PFSK-1 (cell line): Measurements from ENCODE around the gene TBR1.

ENCODE experiments used
- POLR2AphosphoS5 ChIP-seq: IDR thresholded peaks from 2 replicates; pipeline ENCODE4 v1.6.1; 2012; ENCODE audit warnings: low read depth, mild to moderate bottlenecking, control low read depth, low read length, moderate library complexity
- SIN3A ChIP-seq: IDR thresholded peaks from 2 replicates; pipeline ENCODE4 v1.6.1; 2012; ENCODE audit warnings: mild to moderate bottlenecking, low read length, moderate library complexity, borderline replicate concordance; ENCODE audit not compliant: insufficient read depth
- TAF1 ChIP-seq: IDR thresholded peaks from 2 replicates; pipeline ENCODE4 v1.6.1; 2012; ENCODE audit warnings: low read length, control low read depth, borderline replicate concordance; ENCODE audit not compliant: insufficient read depth
- TF ChIP-seq, protein P1 (sequence below), 2 experiments: IDR thresholded peaks; 2 replicates each; pipeline versions ENCODE4 v1.6.1 to v1.8.0; 2011 to 2012; ENCODE audit warnings: low read depth in 2 of 2, low read length in 2 of 2, control low read depth in 1 of 2, inconsistent platforms in 1 of 2, mild to moderate bottlenecking in 1 of 2, moderate library complexity in 1 of 2; ENCODE audit not compliant: insufficient read depth in 1 of 2

DNA sequence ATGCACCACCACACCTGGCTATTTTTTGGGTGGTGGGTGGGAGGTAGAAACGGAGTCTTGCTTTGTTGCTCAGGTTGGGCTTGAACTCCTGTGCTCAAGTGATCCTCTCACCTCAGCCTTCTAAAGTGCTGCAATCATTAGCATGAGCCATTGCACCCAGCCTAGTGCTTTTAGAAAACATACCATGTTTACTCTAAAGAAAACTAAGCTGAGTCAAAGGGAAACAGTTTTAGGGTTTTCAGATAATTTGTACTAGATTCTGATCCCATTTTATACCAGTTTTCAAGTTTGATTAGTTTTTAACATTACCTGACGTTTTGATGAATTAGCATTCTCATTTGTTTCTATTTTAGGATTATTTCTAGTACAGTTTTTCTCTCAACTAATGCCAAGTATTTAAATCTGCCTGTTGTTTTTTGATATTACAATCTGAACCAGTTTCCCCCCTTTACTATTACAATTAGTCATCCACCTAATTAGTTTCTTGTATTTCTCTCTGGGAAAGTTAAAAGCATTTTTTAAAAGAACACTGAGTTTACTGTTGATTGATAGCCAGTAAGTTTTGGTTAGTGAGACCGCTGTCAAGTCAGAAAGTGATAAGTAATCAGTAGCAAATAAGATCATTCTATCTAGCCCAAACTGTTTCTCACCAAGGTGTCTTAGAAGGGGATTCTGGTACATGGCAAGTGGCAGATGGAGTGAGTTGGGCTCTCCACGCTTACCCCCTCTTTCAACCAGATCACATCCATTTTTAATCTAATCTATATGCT is 24.2 kb upstream of the TBR1 start:
- TF ChIP-seq TAF1 (no peak), SIN3A (no peak), POLR2AphosphoS5 (no peak)
- TF ChIP-seq, protein P1, sequence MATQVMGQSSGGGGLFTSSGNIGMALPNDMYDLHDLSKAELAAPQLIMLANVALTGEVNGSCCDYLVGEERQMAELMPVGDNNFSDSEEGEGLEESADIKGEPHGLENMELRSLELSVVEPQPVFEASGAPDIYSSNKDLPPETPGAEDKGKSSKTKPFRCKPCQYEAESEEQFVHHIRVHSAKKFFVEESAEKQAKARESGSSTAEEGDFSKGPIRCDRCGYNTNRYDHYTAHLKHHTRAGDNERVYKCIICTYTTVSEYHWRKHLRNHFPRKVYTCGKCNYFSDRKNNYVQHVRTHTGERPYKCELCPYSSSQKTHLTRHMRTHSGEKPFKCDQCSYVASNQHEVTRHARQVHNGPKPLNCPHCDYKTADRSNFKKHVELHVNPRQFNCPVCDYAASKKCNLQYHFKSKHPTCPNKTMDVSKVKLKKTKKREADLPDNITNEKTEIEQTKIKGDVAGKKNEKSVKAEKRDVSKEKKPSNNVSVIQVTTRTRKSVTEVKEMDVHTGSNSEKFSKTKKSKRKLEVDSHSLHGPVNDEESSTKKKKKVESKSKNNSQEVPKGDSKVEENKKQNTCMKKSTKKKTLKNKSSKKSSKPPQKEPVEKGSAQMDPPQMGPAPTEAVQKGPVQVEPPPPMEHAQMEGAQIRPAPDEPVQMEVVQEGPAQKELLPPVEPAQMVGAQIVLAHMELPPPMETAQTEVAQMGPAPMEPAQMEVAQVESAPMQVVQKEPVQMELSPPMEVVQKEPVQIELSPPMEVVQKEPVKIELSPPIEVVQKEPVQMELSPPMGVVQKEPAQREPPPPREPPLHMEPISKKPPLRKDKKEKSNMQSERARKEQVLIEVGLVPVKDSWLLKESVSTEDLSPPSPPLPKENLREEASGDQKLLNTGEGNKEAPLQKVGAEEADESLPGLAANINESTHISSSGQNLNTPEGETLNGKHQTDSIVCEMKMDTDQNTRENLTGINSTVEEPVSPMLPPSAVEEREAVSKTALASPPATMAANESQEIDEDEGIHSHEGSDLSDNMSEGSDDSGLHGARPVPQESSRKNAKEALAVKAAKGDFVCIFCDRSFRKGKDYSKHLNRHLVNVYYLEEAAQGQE (IDR thresholded peaks at IDR 0.05; ENCODE audit: insufficient read depth in 1 of 2, low read depth in 2 of 2, low read length in 2 of 2): no peak
